Measurements from ENCODE around the gene CERCAM.

DNA sequence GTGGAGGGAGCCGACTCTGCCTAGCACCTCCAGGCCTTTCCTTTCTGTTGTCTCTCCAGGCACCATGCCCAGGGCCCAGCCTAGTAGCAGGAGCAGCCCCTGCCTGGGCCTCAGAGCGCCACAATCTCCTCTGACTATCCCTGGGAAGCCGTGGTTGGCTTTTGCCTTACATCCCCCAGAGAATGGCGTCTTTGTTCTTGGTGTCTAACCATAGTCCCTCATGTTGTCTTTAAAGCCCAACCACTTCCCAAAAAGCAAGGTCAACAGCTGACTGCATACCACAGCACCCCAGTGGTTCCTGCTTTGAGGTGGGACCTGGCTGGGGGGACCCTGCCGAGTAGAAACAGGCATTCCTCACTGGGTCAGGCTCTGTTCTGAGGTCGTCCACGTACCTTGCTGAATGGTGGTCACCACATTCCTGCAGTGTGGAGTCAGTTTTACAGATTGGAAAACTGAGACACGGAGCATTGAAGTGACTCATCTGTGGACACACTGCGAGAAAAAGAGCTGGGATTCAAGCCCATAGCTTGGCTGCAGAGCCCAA lies 13.7 kb upstream of the CERCAM start:
- TF ChIP-seq YY1 (tag by site-specific recombination; IDR thresholded peaks at IDR 0.05) (no peak), SP3 (tag by site-specific recombination; IDR thresholded peaks at IDR 0.05) (no peak), ZNF830 (tag by site-specific recombination; IDR thresholded peaks at IDR 0.05; ENCODE audit: low read depth) (no peak)
- TF ChIP-seq, protein P1, sequence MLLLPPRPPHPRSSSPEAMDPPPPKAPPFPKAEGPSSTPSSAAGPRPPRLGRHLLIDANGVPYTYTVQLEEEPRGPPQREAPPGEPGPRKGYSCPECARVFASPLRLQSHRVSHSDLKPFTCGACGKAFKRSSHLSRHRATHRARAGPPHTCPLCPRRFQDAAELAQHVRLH (tag by site-specific recombination; IDR thresholded peaks at IDR 0.05): no peak
- TF ChIP-seq, protein P2, sequence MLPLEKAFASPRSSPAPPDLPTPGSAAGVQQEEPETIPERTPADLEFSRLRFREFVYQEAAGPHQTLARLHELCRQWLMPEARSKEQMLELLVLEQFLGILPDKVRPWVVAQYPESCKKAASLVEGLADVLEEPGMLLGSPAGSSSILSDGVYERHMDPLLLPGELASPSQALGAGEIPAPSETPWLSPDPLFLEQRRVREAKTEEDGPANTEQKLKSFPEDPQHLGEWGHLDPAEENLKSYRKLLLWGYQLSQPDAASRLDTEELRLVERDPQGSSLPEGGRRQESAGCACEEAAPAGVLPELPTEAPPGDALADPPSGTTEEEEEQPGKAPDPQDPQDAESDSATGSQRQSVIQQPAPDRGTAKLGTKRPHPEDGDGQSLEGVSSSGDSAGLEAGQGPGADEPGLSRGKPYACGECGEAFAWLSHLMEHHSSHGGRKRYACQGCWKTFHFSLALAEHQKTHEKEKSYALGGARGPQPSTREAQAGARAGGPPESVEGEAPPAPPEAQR (tag by site-specific recombination; IDR thresholded peaks at IDR 0.05): no peak

Data from HEK293 (cell line).